SU-DHL-6 (cell line): ENCODE results near the gene ANP32B.

Source experiments
- CTCF ChIP-seq: fragments of 200-600 bp; sonication (generic); IDR thresholded peaks from one replicate; pipeline ENCODE4 v1.5.1; 2017; ENCODE audit warnings: antibody characterized with exemption, mild to moderate bottlenecking, low read length, moderate library complexity; ENCODE audit not compliant: insufficient read depth, poor library complexity, severe bottlenecking
- EZH2phosphoT487 ChIP-seq: fragments of 200-600 bp; sonication (generic), shearing (Covaris generic); conservative IDR thresholded peaks from 2 replicates; pipeline ENCODE4 v1.6.1; 2018; ENCODE audit warnings: mild to moderate bottlenecking, antibody characterized with exemption, low read length, moderate library complexity, mixed read lengths

DNA sequence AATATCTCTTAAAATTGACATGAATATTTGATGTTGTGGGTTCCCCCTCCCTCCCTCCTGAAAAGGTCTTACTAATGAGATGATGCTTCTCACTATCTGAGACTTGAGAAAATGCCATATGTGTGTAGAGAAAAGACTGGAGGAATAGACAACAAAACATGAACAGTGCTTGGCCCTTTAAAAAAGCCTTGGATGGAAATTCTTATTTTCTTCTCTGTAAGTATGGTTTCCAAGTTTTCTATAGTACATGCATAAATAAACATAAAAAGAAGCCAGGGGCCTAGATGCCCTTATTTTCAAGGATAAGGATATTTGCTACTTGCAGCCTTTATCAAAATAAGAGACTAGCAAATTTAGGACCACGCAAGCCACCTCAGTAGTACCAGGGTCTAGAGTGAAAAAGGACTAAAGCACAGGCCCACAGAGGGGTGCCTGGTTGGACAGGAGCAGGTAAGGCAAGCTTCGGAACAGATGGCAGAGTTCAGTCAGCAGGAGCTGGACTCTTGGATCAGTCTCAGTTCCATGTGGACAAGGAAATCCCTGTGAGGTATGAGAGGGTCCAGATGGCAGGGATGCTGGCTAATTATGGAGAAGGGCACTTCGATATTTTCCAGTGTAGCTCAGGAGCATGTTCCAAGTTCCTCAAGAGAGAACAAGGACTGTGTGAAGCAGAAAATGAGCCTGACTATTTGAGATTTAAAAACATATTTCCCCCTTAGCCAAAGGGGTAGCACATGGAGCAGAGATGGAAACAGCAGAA lies 4.6 kb upstream of the ANP32B start:
- no peak for TF ChIP-seq CTCF
- TF ChIP-seq EZH2phosphoT487 = no peak
